ENCODE measurements around the gene ABCG5. TPM values are rescaled to one million over a fixed set of nuclear protein-coding genes. Genes with fewer than 3 reads are reported as not detected.

ABCG5 gene
- total RNA-seq, 1 donor from 2014 or later: not detected

- TF ChIP-seq CTCF (conservative IDR thresholded peaks at IDR 0.05; ENCODE audit: low read depth, low read length): no peak
- no peak for DNase-seq (ENCODE audit: low read depth)
- no peak overlapping the region for H3K4me3 ChIP-seq (ENCODE audit: low read depth, low read length)
These were observed 60.4 kb downstream of the ABCG5 start for GRCh38 chr2:43778233-43778632.

- DNase-seq (ENCODE audit: low read depth): no peak
- no peak for TF ChIP-seq CTCF (conservative IDR thresholded peaks at IDR 0.05; ENCODE audit: low read depth, low read length)
- no peak overlapping the region for H3K4me3 ChIP-seq (ENCODE audit: low read depth, low read length)
These were observed 61.2 kb downstream of the ABCG5 start for GRCh38 chr2:43777306-43777926.

GRCh38 chr2:43776324-43776723 is 62.3 kb downstream of the ABCG5 start:
- H3K4me3 ChIP-seq (ENCODE audit: low read depth, low read length): no peak overlapping the region
- no peak for TF ChIP-seq CTCF (conservative IDR thresholded peaks at IDR 0.05; ENCODE audit: low read depth, low read length)
- no peak for DNase-seq (ENCODE audit: low read depth)

- peak overlapping the region; percentile 77 for H3K4me3 ChIP-seq (ENCODE audit: low read depth, low read length)
- no peak for TF ChIP-seq CTCF (conservative IDR thresholded peaks at IDR 0.05; ENCODE audit: low read depth, low read length)
- DNase-seq (ENCODE audit: low read depth): no peak
These were observed 64.0 kb downstream of the ABCG5 start for GRCh38 chr2:43774617-43775016.

- H3K4me3 ChIP-seq (ENCODE audit: low read depth, low read length): peak within 1 kb of the TSS; percentile 77
- TF ChIP-seq CTCF (conservative IDR thresholded peaks at IDR 0.05; ENCODE audit: low read depth, low read length): no peak
- no peak for DNase-seq (ENCODE audit: low read depth)
These were observed 64.6 kb downstream of the ABCG5 start, which contains the start of gene DYNC2LI1 for GRCh38 chr2:43773876-43774613. TSS of gene DYNC2LI1 (plus strand) at chr2:43774039. CDS start at chr2:43774139, 100 bp downstream.

GRCh38 chr2:43766006-43766405 is 72.6 kb downstream of the ABCG5 start:
- no peak overlapping the region for H3K4me3 ChIP-seq (ENCODE audit: low read depth, low read length)
- peak; percentile 83 for DNase-seq (ENCODE audit: low read depth)
- no peak for TF ChIP-seq CTCF (conservative IDR thresholded peaks at IDR 0.05; ENCODE audit: low read depth, low read length)

Data from epithelial cell of proximal tubule (primary cell).